Uterus (tissue), 2 donors: ENCODE results near the gene PLXNC1.

ENCODE experiments used
- CTCF ChIP-seq, 4 experiments: fragments of 200-600 bp in 2 of 4; fragments of 450-650 bp in 2 of 4; sonication (generic) in 2 of 4; IDR thresholded peaks; one replicate each; pipeline ENCODE4 v1.5.1; 2016 to 2019; ENCODE audit warnings: antibody characterized with exemption in 4 of 4, mild to moderate bottlenecking in 2 of 4, moderate library complexity in 1 of 4
- POLR2A ChIP-seq, 2 donors: fragments of 450-650 bp; IDR thresholded peaks; one replicate each; pipeline ENCODE4 v1.6.1; 2016; ENCODE audit warnings: antibody characterized with exemption in 2 of 2, mild to moderate bottlenecking in 1 of 2, moderate library complexity in 1 of 2

DNA sequence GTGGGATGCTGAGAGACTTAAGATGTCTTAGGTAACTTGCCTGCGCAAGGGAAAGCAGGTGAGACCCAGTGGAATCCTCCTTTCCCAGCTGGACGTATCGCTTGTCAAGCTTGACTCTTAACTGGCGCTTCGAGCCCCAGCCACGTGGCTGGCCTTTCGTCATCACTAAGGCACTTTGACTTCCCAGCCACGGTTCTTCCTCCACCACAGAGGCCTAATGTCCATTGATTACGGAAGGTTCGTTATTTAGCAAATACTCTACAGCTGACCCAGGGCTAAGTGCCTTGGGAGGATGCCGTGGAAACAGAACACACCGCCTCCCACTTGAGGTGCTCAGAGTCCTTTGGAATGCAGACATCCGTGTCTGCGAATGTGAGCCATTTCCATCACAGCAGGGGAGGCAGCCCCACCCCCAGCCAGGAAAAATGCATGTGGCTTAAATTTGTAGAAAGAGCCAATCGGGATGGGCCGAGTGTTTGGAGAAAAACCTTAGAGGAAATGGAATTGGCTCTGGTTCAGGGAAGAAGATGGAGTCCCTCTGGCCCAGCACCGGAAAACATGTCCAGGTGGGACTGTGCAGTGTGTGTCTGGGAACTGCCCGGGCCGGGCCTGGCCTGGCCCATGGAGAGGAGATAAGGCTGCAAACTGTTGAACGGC lies 115.7 kb downstream of the PLXNC1 start:
- TF ChIP-seq POLR2A (IDR thresholded peaks at IDR 0.05) (no peak), CTCF (IDR thresholded peaks at IDR 0.05) (no peak)
